H1 (cell line): ENCODE results near the gene ADGRL3. TPM values are rescaled to one million over a fixed set of nuclear protein-coding genes. Genes with fewer than 3 reads are reported as not detected.

Experiments used
- CHD7 ChIP-seq: fragments of 300-600 bp; sonication (generic); IDR thresholded peaks from 2 replicates; pipeline ENCODE4 v1.7.1; 2012; ENCODE audit warnings: low read length, moderate library complexity, mild to moderate bottlenecking, inconsistent platforms; ENCODE audit not compliant: insufficient replicate concordance
- CTCF ChIP-seq, 3 experiments: IDR thresholded peaks; 1 replicate in 2 of 3; 2 replicates in 1 of 3; pipeline versions ENCODE4 v1.5.1 to v1.6.1; 2011; ENCODE audit warnings: low read length in 3 of 3, mild to moderate bottlenecking in 3 of 3, inconsistent platforms in 2 of 3, low read depth in 1 of 3, moderate library complexity in 1 of 3; ENCODE audit not compliant: insufficient read depth in 1 of 3; ENCODE audit errors: control extremely low read depth in 1 of 3
- KDM1A ChIP-seq: fragments of 200-600, 300-600 bp; sonication (generic); IDR thresholded peaks from 2 replicates; pipeline ENCODE4 v1.7.1; 2016; ENCODE audit warnings: mild to moderate bottlenecking, low read length, borderline replicate concordance
- KDM5A ChIP-seq: fragments of 200-600 bp; IDR thresholded peaks from 2 replicates; pipeline ENCODE4 v1.7.1; 2012; ENCODE audit warnings: mild to moderate bottlenecking, low read length, inconsistent platforms, mixed read lengths
- RAD21 ChIP-seq, 2 experiments: IDR thresholded peaks in 1 of 2; conservative IDR thresholded peaks in 1 of 2; 2 replicates each; pipeline ENCODE4 v1.6.1; 2011; ENCODE audit warnings: low read depth in 2 of 2, low read length in 2 of 2, improper control_type of control experiment in 1 of 2, inconsistent platforms in 1 of 2, mild to moderate bottlenecking in 1 of 2, moderate library complexity in 1 of 2
- SAP30 ChIP-seq: fragments of 300-600 bp; sonication (generic); IDR thresholded peaks from 2 replicates; pipeline ENCODE4 v1.7.1; 2012; ENCODE audit warnings: low read length, moderate library complexity, mild to moderate bottlenecking, inconsistent platforms; ENCODE audit not compliant: insufficient read depth, insufficient replicate concordance
- SRF ChIP-seq: IDR thresholded peaks from 2 replicates; pipeline ENCODE4 v1.6.1; 2011; ENCODE audit warnings: mild to moderate bottlenecking, low read depth, low read length, moderate library complexity
- TAF7 ChIP-seq: optimal IDR thresholded peaks from 2 replicates; pipeline ENCODE3; 2011; ENCODE audit warnings: low read depth, mild to moderate bottlenecking, inconsistent platforms, low read length, moderate library complexity, borderline replicate concordance
- polyA plus RNA-seq, 7 experiments: library from polyadenylated mRNA; depleted of rRNA in 3 of 7; stranded (reverse) in 5 of 7; unstranded in 2 of 7; fragments of >200 nt in 5 of 7; fragments of 200-250 nt in 2 of 7; gene quantifications; 1 replicate in 5 of 7; 2 replicates in 1 of 7; 4 replicates in 1 of 7; pipeline versions ENCODE4 v1.2.1 to v1.2.3, GENCODE V29; 2011 to 2013; ENCODE audit warnings: missing spikeins in 2 of 7, mixed read lengths in 2 of 7
- total RNA-seq: library from RNA; stranded (reverse); fragmentation: NEBNext Ultra II Directional; extraction: Animal tissue kit (Norgen Biotek cat#: 25700); gene quantifications from 2 replicates; pipeline ENCODE4 v1.2.1, GENCODE V29; 2021

Gene ADGRL3
- total and polyA plus RNA-seq, 2 of the 8 experiments (the other 6 are each of a cell fraction or from before 2014, with no cell fraction given) = 6.6 to 13.0 TPM

GRCh38 chr4:61336916-61337315 lies 136.8 kb downstream of the ADGRL3 start (continued):
- TF ChIP-seq RAD21 (IDR thresholded peaks at IDR 0.05 in 1 of 2, conservative IDR thresholded peaks at IDR 0.05 in 1 of 2; ENCODE audit: low read depth in 2 of 2, low read length in 2 of 2) (no peak), KDM5A (no peak), SRF (no peak), TAF7 (no peak), SAP30 (no peak), CTCF (IDR thresholded peaks at IDR 0.05; ENCODE audit: control extremely low read depth in 1 of 3, insufficient read depth in 1 of 3, low read depth in 1 of 3, low read length in 3 of 3) (no peak), CHD7 (peak; percentile 47), KDM1A (no peak)
